Progenitor cell of endocrine pancreas (in vitro differentiated cells): ENCODE measurements around the gene PCF11. TPM values are rescaled to one million over a fixed set of nuclear protein-coding genes. Genes with fewer than 3 reads are reported as not detected.

Experiments used
- DNase-seq: peaks from one replicate; pipeline ENCODE4 v3.0.0; 2021; ENCODE audit warnings: low spot score; ENCODE audit not compliant: unreplicated experiment
- H3K27ac Mint-ChIP-seq: 2 replicates; pipeline ENCODE4 v1.8.0; 2021; ENCODE audit warnings: mild to moderate bottlenecking, moderate library complexity, mixed read lengths
- H3K27me3 Mint-ChIP-seq: 2 replicates; pipeline ENCODE4 v1.8.0; 2021; ENCODE audit warnings: mixed read lengths
- H3K36me3 Mint-ChIP-seq: 2 replicates; pipeline ENCODE4 v1.8.0; 2022; ENCODE audit warnings: mixed read lengths; ENCODE audit not compliant: insufficient read depth
- H3K4me1 Mint-ChIP-seq: 2 replicates; pipeline ENCODE4 v1.8.0; 2021; ENCODE audit warnings: low read depth, mixed read lengths
- H3K4me3 Mint-ChIP-seq: 2 replicates; pipeline ENCODE4 v1.8.0; 2021; ENCODE audit warnings: low read depth, mild to moderate bottlenecking, moderate library complexity, mixed read lengths
- H3K9me3 Mint-ChIP-seq: 2 replicates; pipeline ENCODE4 v1.8.0; 2021; ENCODE audit warnings: low read depth, mixed read lengths
- total RNA-seq: library from RNA; stranded (reverse); gene quantifications from 2 replicates; pipeline ENCODE4 v1.2.1, GENCODE V29; 2021
- TF ChIP-seq, protein P1 (sequence below): fragments of 200-600 bp; sonication (generic); IDR thresholded peaks from one replicate; pipeline ENCODE4 v1.5.0; 2021; ENCODE audit warnings: antibody characterized with exemption, mild to moderate bottlenecking; ENCODE audit not compliant: unreplicated experiment

Gene PCF11
- total RNA-seq, 1 donor from 2014 or later, result 69.1 TPM

- TF ChIP-seq, protein P1, sequence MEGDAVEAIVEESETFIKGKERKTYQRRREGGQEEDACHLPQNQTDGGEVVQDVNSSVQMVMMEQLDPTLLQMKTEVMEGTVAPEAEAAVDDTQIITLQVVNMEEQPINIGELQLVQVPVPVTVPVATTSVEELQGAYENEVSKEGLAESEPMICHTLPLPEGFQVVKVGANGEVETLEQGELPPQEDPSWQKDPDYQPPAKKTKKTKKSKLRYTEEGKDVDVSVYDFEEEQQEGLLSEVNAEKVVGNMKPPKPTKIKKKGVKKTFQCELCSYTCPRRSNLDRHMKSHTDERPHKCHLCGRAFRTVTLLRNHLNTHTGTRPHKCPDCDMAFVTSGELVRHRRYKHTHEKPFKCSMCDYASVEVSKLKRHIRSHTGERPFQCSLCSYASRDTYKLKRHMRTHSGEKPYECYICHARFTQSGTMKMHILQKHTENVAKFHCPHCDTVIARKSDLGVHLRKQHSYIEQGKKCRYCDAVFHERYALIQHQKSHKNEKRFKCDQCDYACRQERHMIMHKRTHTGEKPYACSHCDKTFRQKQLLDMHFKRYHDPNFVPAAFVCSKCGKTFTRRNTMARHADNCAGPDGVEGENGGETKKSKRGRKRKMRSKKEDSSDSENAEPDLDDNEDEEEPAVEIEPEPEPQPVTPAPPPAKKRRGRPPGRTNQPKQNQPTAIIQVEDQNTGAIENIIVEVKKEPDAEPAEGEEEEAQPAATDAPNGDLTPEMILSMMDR, result no peak
- Mint-ChIP-seq H3K36me3 (no peaks in the 10 kb centered on the region), H3K27ac (peak overlapping the region; percentile 5), H3K27me3 (no peaks in the 10 kb centered on the region), H3K4me3 (no peak overlapping the region), H3K9me3 (no peaks in the 10 kb centered on the region), H3K4me1 (peaks cover 9% of the 10 kb centered on the region)
- DNase-seq, result no peak
Measured at GRCh38 chr11:83140691-83141455, 16.1 kb upstream of the PCF11 start.

DNA sequence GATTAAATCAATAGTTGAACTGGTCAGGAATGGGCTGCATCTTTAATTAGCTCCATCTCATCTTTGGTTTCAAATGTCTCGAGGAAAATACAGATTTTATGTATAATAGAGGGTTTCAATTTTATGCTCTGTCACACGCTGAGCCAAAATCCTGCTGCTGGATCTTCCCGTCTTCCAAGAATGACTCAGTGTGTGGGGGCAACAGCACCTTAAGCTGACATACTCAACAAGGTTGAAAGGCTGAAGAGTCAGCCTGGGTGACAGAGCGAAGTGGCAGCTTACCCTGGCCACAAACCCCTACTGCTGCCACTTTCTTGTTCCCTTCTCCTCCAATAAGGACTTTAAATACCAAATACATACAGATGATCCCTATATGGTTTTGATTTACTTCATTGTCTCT is 9.0 kb upstream of the PCF11 start:
- H3K9me3 Mint-ChIP-seq, result no peaks in the 10 kb centered on the region
- H3K4me1 Mint-ChIP-seq, result no peaks in the 10 kb centered on the region
- TF ChIP-seq, protein P1, result no peak
- no peak for DNase-seq
- H3K36me3 Mint-ChIP-seq, result no peaks in the 10 kb centered on the region
- H3K4me3 Mint-ChIP-seq, result no peak overlapping the region
- H3K27me3 Mint-ChIP-seq, result peaks cover 3% of the 10 kb centered on the region
- H3K27ac Mint-ChIP-seq, result no peak overlapping the region

DNA sequence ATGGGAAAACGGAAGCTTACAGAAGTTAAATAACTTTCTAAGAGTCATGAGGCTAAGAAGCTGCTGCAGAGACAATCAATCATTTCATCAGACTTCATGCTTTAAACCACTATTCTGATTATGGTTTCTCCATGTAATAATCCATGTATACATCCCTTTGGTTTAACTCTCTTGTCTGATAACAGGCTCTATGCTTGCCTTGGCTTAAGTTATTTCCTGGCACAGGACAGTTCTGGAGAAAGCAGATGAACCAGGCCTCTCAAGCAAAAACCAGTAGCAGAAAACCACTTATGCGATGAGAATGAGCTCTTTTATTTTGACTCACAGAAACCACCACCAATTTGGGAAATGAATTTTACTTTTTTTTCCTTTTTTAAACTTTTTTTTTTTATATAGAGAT is 6.5 kb upstream of the PCF11 start:
- Mint-ChIP-seq H3K4me3 (no peak overlapping the region), H3K9me3 (no peaks in the 10 kb centered on the region), H3K27ac (no peak overlapping the region), H3K4me1 (peaks cover under 1% of the 10 kb centered on the region), H3K27me3 (peaks cover 3% of the 10 kb centered on the region), H3K36me3 (no peaks in the 10 kb centered on the region)
- TF ChIP-seq, protein P1, result no peak
- DNase-seq, result no peak

DNA sequence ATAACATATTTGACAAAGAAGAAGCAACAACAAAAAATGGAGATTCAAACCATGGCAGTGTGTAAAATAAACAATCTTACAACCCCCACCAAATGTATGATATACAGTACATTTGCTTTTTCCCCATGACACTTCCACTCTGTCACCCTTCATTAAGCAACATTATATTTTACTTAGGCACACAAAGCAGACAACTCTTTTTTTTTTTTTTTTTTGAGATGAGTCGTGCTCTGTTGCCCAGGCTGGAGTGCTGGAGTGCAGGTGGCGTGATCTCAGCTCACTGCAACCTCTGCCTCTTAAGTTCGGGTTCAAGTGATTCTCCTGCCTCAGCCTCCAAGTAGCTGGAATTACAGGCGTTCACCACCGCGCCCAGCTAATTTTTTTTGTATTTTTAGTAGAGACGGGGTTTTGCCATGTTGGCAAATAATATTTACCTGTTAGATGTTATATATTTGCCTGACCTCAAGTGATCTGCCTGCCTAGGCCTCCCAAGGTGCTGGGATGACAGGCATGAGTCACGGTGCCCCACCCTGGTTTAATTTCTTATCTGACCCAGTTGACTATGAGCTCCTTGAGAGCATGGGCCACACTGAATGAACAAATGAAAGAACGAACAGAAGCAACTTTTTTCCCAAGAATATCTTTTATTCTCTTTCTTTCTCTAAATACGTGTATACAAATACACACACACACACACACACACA is 5.5 kb upstream of the PCF11 start:
- TF ChIP-seq, protein P1, result no peak
- Mint-ChIP-seq H3K27me3 (peaks cover 3% of the 10 kb centered on the region), H3K9me3 (no peaks in the 10 kb centered on the region), H3K27ac (peak overlapping the region; percentile 69), H3K4me3 (no peak overlapping the region), H3K4me1 (peaks cover 1% of the 10 kb centered on the region), H3K36me3 (no peaks in the 10 kb centered on the region)
- no peak for DNase-seq

- H3K9me3 Mint-ChIP-seq, result no peaks in the 10 kb centered on the region
- H3K4me1 Mint-ChIP-seq, result peaks cover 1% of the 10 kb centered on the region
- no peak overlapping the region for H3K4me3 Mint-ChIP-seq
- H3K27me3 Mint-ChIP-seq, result peaks cover 3% of the 10 kb centered on the region
- H3K27ac Mint-ChIP-seq, result no peak overlapping the region
- H3K36me3 Mint-ChIP-seq, result peaks cover 2% of the 10 kb centered on the region
- TF ChIP-seq, protein P1, result no peak
- DNase-seq, result no peak
Measured at GRCh38 chr11:83152264-83152663, 4.7 kb upstream of the PCF11 start.
